Spleen (tissue), 11 donors: ENCODE results near the gene SPACA5. TPM values are rescaled to one million over a fixed set of nuclear protein-coding genes. Genes with fewer than 3 reads are reported as not detected.

ENCODE experiments used
- DNase-seq: peaks from one replicate; pipeline ENCODE4 v3.0.0-alpha.2; 2020
- H3K27ac ChIP-seq, 8 donors: fragments of 200-600 bp; sonication (generic) in 7 of 8; 1 replicate in 4 of 8; 2 replicates in 4 of 8; pipeline versions ENCODE4 v1.5.0 to v1.8.0; 2016 to 2021; ENCODE audit warnings: inconsistent platforms in 4 of 8, mild to moderate bottlenecking in 4 of 8, moderate library complexity in 1 of 8
- H3K27me3 ChIP-seq, 7 donors: fragments of 200-600 bp; sonication (generic) in 6 of 7; replicated peaks in 1 of 7; 1 replicate in 4 of 7; 2 replicates in 3 of 7; pipeline versions ENCODE4 v1.5.0 to v1.8.0; 2016 to 2021; ENCODE audit warnings: inconsistent platforms in 3 of 7, mild to moderate bottlenecking in 1 of 7
- H3K36me3 ChIP-seq, 6 donors: fragments of 200-600 bp; sonication (generic) in 5 of 6; 1 replicate in 4 of 6; 2 replicates in 2 of 6; pipeline versions ENCODE4 v1.5.0 to v1.8.0; 2016 to 2021; ENCODE audit warnings: inconsistent platforms in 2 of 6
- H3K4me1 ChIP-seq, 6 donors: fragments of 200-600 bp; sonication (generic) in 5 of 6; 1 replicate in 3 of 6; 2 replicates in 3 of 6; pipeline versions ENCODE4 v1.5.0 to v1.8.0; 2016 to 2021; ENCODE audit warnings: inconsistent platforms in 3 of 6
- H3K4me3 ChIP-seq, 8 donors: fragments of 200-600 bp; sonication (generic) in 7 of 8; 1 replicate in 4 of 8; 2 replicates in 4 of 8; pipeline versions ENCODE4 v1.5.0 to v1.8.0; 2016 to 2021; ENCODE audit warnings: inconsistent platforms in 4 of 8, mild to moderate bottlenecking in 4 of 8, moderate library complexity in 2 of 8
- H3K9me3 ChIP-seq, 8 donors: fragments of 200-600 bp; sonication (generic) in 7 of 8; 1 replicate in 4 of 8; 2 replicates in 4 of 8; pipeline versions ENCODE4 v1.5.0 to v1.8.0; 2016 to 2021; ENCODE audit warnings: inconsistent platforms in 4 of 8
- CTCF ChIP-seq, 11 experiments: fragments of 200-600 bp in 7 of 11; fragments of 450-650 bp in 4 of 11; sonication (generic) in 4 of 11; IDR thresholded peaks in 8 of 11; conservative IDR thresholded peaks in 3 of 11; 1 replicate in 7 of 11; 2 replicates in 4 of 11; pipeline versions ENCODE4 v1.4.0 to v1.8.0; 2016 to 2021; ENCODE audit warnings: antibody characterized with exemption in 11 of 11, inconsistent platforms in 4 of 11, mild to moderate bottlenecking in 1 of 11
- POLR2A ChIP-seq, 3 donors: fragments of 450-650 bp; IDR thresholded peaks; one replicate each; pipeline ENCODE4 v1.5.1; 2017; ENCODE audit warnings: antibody characterized with exemption in 3 of 3, mild to moderate bottlenecking in 1 of 3
- POLR2AphosphoS5 ChIP-seq, 3 donors: sonication (generic); formaldehyde crosslinking; IDR thresholded peaks; one replicate each; pipeline ENCODE4 v1.5.1; 2017; ENCODE audit warnings: antibody characterized with exemption in 3 of 3
- WGBS, 5 donors: extraction: QIAGEN DNeasy Blood & Tissue Kit in 3 of 5; methylation state at CpG; one replicate each; pipeline versions ENCODE4 v1.1.5 to v1.1.7; 2013 to 2018; 5-methylcytosine and 5-hydroxymethylcytosine counted together
- intact Hi-C: fragments of 100-400 bp; cut with DNase I; formaldehyde crosslinking; loops from one replicate; pipeline ENCODE4 v1.15.0; 2023; ENCODE audit warnings: low total_unique reads
- polyA plus RNA-seq, 3 donors: library from polyadenylated mRNA; stranded (reverse); fragments of 200-250 nt; gene quantifications; one replicate each; pipeline ENCODE4 v1.2.1, GENCODE V29; 2013
- total RNA-seq, 7 donors: library from RNA; depleted of rRNA in 3 of 7; stranded (reverse); fragments of >200 nt in 3 of 7; fragmentation: NEBNext Ultra II Directional in 4 of 7; extraction: Animal tissue kit (Norgen Biotek cat#: 25700) in 4 of 7; gene quantifications; one replicate each; pipeline versions ENCODE4 v1.1.0 to v1.2.1, GENCODE V29; 2016 to 2021
- donor health status: healthy with polysubstance abuse.
- donor health status: DM: no; HTN: no; CAD: no; lungs with moderate emphysema.
- donor health status: DM: no; HTN: no; CAD: no.
- donor health status: Bipolar disorder and iron deficiency.
- donor health status: healthy.
- donor health status: DM: no; HTN: no; CAD: no.
- donor health status: DM: yes; HTN: yes; CAD: no.

SPACA5 gene
- total and polyA plus RNA-seq, 10 donors: 0.12 TPM; not detected in 9

DNA sequence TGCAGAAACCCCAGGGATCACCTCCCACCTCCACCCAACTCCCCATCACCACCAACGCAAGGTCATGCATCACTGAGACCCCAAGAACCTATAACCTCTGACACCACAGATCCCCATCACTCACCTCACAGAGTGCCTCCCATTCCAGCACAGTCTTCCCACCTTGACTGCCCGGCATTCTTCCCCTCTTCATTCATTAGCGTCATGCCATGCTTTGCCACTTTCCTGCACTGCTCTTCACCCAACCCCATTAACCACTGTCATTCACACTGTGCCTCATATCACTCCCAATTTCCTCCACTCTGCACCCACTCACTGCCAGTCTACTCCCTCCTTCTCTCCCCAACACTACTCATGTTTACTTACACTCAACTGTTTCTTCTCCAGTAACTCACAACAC, 33.6 kb upstream of the SPACA5 start:
- 86 to 98% (median 94%) methylated on average over 3 of the region's 3 CpGs for WGBS, 5 donors
- Histone ChIP-seq H3K4me3 (no peak overlapping the region), H3K9me3 (peaks cover 35 to 97% (median 71%) of the 10 kb centered on the region in 8 donors), H3K27ac (no peak overlapping the region), H3K4me1 (no peaks in the 10 kb centered on the region), H3K27me3 (no peaks in the 10 kb centered on the region), H3K36me3 (peaks cover 3 to 31% (median 19%) of the 10 kb centered on the region in 6 donors)
- intact Hi-C loops: no loop called here
- no peak for TF ChIP-seq POLR2A (IDR thresholded peaks at IDR 0.05)
- no peak for TF ChIP-seq CTCF (IDR thresholded peaks at IDR 0.05 in 8 of 11, conservative IDR thresholded peaks at IDR 0.05 in 3 of 11)
- TF ChIP-seq POLR2AphosphoS5 (IDR thresholded peaks at IDR 0.05): no peak
- DNase-seq: no peak

DNA sequence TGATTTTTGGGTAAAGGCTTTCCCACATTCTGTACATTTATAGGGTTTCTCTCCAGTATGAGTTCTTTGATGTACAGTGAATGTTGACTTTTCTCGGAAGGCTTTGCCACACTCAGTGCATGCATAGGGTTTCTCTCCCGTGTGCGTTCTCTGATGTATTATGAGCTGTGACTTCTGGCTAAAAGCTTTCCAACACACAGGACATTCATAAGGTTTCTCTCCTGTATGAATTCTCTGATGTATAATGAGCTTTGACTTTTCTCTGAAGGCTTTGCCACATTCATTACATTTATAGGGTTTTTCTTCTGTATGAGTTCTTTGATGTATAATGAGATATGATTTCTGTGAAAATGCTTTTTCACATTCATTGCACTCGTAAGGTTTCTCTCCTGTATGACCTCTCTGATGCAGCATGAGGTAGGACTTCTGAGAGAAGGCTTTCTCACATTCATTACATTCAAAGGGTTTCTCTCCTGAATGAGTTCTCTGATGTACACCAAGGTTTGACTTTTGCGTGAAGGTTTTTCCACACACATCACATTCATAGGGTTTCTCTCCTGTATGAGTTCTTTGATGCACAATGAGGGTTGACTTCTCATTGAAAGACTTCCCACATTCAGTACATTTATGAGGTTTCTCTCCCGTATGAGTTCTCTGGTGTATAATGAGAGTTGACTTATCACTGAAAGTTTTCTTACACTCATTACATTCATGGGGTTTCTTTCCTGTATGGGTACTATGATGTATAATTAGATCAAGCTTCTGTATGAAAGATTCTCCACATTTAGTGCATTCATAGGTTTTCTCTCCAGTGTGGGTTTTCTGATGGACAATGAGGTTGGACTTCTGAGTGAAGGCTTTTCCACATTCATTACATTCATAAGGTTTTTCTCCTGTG, 30.3 kb upstream of the SPACA5 start:
- DNase-seq: no peak
- Histone ChIP-seq H3K36me3 (peaks cover 6 to 64% (median 51%) of the 10 kb centered on the region in 6 donors), H3K27me3 (no peaks in the 10 kb centered on the region), H3K4me1 (no peaks in the 10 kb centered on the region), H3K9me3 (peaks cover 39 to 100% (median 95%) of the 10 kb centered on the region in 8 donors), H3K4me3 (no peak overlapping the region), H3K27ac (no peak overlapping the region)
- intact Hi-C loops: no loop called here
- TF ChIP-seq POLR2A (IDR thresholded peaks at IDR 0.05): no peak
- TF ChIP-seq POLR2AphosphoS5 (IDR thresholded peaks at IDR 0.05): no peak
- no peak for TF ChIP-seq CTCF (IDR thresholded peaks at IDR 0.05 in 8 of 11, conservative IDR thresholded peaks at IDR 0.05 in 3 of 11)
- 92 to 98% (median 94%) methylated on average over 6 of the region's 6 CpGs for WGBS, 5 donors

DNA sequence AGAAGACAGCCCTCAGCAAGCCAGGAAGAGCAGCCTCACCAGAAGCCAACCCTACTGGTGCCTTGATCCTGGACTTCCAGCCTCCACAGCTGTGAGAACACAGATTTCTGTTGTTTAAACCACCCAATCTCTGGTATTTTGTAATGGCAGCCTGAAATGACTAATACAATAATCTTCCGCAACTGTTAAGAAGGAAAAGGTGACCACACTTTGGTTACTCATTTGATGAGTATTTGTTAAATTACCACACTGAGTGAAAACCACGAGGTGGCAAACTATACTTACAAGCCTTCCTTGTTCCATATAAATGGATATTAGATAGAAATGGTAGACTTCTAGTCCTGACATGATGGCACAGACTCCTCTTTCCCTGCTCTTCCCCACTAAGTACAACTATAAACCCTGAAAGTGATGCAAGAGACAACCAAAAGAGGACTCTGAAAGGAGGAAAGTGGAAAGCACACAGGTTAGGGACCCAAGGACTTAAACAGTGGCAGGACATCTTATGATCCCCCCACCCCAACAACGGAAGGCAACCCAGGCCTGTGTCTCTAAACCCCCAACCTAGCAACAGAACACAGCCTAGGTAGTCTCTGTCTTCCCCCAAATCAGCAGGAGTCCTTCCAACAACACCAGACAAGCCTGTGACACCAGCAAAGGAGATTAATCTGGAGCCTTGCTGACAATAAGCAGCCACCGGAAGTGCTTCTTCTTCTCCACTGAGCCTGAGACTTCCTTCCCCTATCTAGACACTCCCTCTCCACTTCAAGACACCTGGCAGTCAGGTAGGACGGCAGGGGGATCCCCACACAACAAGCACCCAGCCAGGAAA, 15.3 kb upstream of the SPACA5 start:
- Histone ChIP-seq H3K27me3 (no peaks in the 10 kb centered on the region), H3K4me3 (no peak overlapping the region), H3K27ac (peak overlapping the region in 4 of 8 donors; percentile 20 to 58 (median 41)), H3K36me3 (peaks cover 0 to 74% (median 15%) of the 10 kb centered on the region in 6 donors), H3K4me1 (peaks cover 0 to 8% (median 0%) of the 10 kb centered on the region in 6 donors), H3K9me3 (peaks cover 0 to 6% (median 0%) of the 10 kb centered on the region in 8 donors)
- WGBS, 5 donors: 56 to 76% (median 64%) methylated on average over 4 to 5 of the region's 5 CpGs
- intact Hi-C loops: no loop called here
- no peak for DNase-seq
- TF ChIP-seq CTCF (IDR thresholded peaks at IDR 0.05 in 8 of 11, conservative IDR thresholded peaks at IDR 0.05 in 3 of 11) (no peak), POLR2A (IDR thresholded peaks at IDR 0.05) (no peak)

DNA sequence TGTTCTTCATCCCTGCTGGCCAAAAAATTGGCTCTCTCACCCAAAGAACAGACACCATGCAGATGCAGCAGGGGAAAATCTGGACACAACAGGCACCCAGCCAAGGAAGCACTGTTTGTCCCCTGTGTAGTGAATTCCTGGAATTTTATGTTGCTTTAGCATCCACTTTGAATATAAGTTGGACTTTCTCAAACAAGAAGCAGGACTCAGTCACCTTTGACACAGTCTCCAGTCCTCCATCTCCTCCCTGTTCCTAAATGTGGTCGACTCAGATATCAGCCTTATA, 14.8 kb upstream of the SPACA5 start:
- Histone ChIP-seq H3K36me3 (peaks cover 0 to 74% (median 15%) of the 10 kb centered on the region in 6 donors), H3K4me3 (no peak overlapping the region), H3K9me3 (peaks cover 0 to 10% (median 0%) of the 10 kb centered on the region in 8 donors), H3K4me1 (peaks cover 0 to 8% (median 0%) of the 10 kb centered on the region in 6 donors), H3K27me3 (no peaks in the 10 kb centered on the region), H3K27ac (peak overlapping the region in 2 of 8 donors; percentile 46 to 58)
- WGBS, 5 donors: 72 to 100% (median 93%) methylated on average over 1 of the region's 1 CpG; no CpG with 5 or more reads in 1 of the 5 donors
- intact Hi-C loops: no loop called here
- no peak for DNase-seq
- no peak for TF ChIP-seq POLR2AphosphoS5 (IDR thresholded peaks at IDR 0.05)
- no peak for TF ChIP-seq POLR2A (IDR thresholded peaks at IDR 0.05)
- TF ChIP-seq CTCF (IDR thresholded peaks at IDR 0.05 in 8 of 11, conservative IDR thresholded peaks at IDR 0.05 in 3 of 11): no peak
